ENCODE measurements around the gene CCHCR1.

Gene CCHCR1

DNA sequence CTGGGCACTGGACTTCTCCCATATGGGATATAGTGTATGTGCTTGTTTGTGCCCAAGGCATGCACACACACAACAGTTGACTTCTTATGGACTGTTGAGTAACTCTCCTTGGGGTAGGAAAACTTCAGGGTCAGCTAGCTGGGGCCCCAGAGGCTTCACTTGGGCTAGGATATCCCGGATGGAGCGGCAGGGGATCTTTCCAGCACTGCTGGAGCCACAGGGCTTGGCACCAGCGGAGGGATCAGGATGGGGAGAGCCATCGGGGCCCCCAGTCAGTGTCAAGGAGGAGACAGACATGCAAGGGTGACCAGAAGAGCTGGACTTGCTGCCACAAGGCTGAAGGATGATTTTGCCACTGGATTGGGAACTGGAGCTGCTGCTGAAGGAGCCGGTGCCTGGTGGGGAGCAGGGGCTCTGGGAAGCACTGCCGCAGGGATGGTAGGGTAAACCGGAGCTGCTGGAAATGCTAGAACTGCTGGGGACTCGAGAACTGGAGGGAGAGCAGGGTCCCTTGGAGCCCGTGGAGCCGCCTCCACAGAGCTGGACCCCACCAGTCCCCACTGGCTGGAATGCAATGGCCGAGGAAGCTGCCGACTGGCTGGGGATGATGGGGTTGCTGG lies 41.6 kb downstream of the CCHCR1 start:
- ChIA-PET CTCF (interaction anchor here (0.6 to 0.7 kb wide), 2 partner anchors 22 to 200 kb away, joined by 4 to 6 read pairs; no protein-coding TSS in a partner anchor), POLR2A (ENCODE audit: low non-redundant PET) (no interaction called here)
- no peak for TF ChIP-seq CTCF (conservative IDR thresholded peaks at IDR 0.05; ENCODE audit: low read depth)
- peak overlapping the region; percentile 46 for H3K27ac ChIP-seq
- no peak for DNase-seq (ENCODE audit: low spot score)

DNA sequence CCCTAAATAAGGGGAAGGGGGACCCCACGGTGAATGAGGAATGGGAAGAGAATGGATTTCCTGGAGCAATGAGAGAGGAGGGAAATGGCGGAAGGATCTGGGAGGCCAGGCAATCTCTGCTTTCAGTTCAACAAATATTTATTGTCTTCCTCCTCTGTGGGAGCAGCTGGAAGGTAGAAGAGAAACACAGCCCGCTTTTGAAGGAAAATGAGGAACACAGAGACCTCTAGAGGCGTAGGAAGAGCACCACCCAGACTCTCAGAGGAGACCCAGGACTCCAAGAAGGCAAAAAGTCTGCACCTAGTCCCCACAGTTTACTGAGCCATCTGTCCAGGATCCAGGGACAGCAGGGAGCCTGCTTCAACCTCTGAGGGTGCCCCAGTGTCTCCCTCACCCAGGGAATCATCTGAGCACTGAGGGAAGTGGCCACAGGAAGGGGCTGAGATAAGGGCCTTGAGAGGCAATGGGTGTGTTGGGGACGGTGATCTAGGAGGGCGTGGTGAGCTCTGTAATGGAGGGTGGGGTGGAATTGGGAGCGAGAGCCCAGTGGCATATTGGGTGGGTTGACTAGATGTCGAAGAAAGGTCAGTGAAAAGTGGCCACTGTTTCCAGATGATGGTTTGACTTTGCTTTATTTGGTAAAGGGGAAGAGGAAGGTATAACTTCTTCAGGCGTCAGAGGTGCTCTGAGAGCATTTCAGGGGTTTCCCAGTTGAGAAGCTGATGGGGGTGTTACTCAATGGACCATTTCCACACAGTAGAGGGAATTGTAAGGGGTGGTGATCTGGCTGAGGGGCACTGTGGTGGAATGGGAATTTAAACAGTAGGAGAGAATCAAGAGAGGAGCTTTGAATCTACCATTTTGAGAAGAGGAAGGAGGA lies 42.4 kb downstream of the CCHCR1 start:
- DNase-seq (ENCODE audit: low spot score) = peak; percentile 38
- peak overlapping the region; percentile 93 for H3K27ac ChIP-seq
- ChIA-PET POLR2A (ENCODE audit: low non-redundant PET) (interaction anchor here (0.6 kb wide), 1 partner anchor 28 kb away, joined by 3 read pairs; no protein-coding TSS in a partner anchor), CTCF (interaction anchor here (0.8 to 1.3 kb wide), 2 partner anchors 13 to 251 kb away, joined by 3 to 5 read pairs; no protein-coding TSS in a partner anchor)
- no peak; the same call in 1 of the 2 replicates for TF ChIP-seq CTCF (conservative IDR thresholded peaks at IDR 0.05; ENCODE audit: low read depth)

- peak; percentile 97 for DNase-seq (ENCODE audit: low spot score)
- no peak for TF ChIP-seq CTCF (conservative IDR thresholded peaks at IDR 0.05; ENCODE audit: low read depth)
- ChIA-PET CTCF (interaction anchor here (0.7 to 1.3 kb wide), 4 partner anchors 12 to 380 kb away, joined by 3 to 5 read pairs (median 3); no protein-coding TSS in a partner anchor), POLR2A (ENCODE audit: low non-redundant PET) (interaction anchor here (0.6 kb wide), 1 partner anchor 27 kb away, joined by 3 read pairs; no protein-coding TSS in a partner anchor)
- peak within 1 kb of the TSS; percentile 93 for H3K27ac ChIP-seq
Observed at GRCh38 chr6:31114541-31114878, 43.1 kb downstream of the CCHCR1 start, which contains the start of gene PSORS1C1. TSS of gene PSORS1C1 (plus strand) at chr6:31114800. CDS start at chr6:31129633, 14,833 bp downstream.

GRCh38 chr6:31113861-31114540 lies 43.6 kb downstream of the CCHCR1 start:
- DNase-seq (ENCODE audit: low spot score) = no peak
- POLR2A ChIA-PET (ENCODE audit: low non-redundant PET) = interaction anchor here (0.6 kb wide), 1 partner anchor 26 kb away, joined by 3 read pairs; no protein-coding TSS in a partner anchor
- CTCF ChIA-PET = interaction anchor here (0.7 to 1.3 kb wide), 5 partner anchors 12 to 380 kb away, joined by 3 to 5 read pairs (median 3); no protein-coding TSS in a partner anchor
- TF ChIP-seq CTCF (conservative IDR thresholded peaks at IDR 0.05; ENCODE audit: low read depth) = no peak
- peak overlapping the region; percentile 93 for H3K27ac ChIP-seq

DNA sequence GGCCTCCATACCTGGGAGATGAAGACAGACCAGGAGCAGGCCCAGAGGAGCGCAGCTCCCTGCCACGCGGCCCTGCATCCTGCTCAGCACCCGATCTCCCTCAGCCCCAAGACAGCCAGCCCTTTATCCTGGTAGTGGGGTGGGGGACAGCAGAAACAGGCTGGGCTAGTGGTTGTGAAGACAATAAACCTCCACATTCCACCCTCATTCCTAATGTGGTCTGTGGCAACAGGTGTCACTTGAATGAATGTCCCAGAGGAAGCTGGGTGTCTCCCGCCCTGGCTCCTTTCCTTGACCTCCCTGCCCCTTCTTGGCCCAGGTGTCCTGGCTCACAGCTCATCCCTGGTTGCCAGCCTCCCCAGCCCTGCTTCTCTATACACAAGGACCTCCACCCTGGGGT lies 45.1 kb downstream of the CCHCR1 start, which contains the start of gene C6orf15:
TSS of gene C6orf15 (minus strand) at position 98 of the 400 bp plus-strand sequence. CDS start at position 78, 20 bp downstream.
- CTCF ChIA-PET = no interaction called here
- no peak within 1 kb of the TSS for H3K27ac ChIP-seq
- no peak for DNase-seq (ENCODE audit: low spot score)
- POLR2A ChIA-PET (ENCODE audit: low non-redundant PET) = no interaction called here
- no peak for TF ChIP-seq CTCF (conservative IDR thresholded peaks at IDR 0.05; ENCODE audit: low read depth)

GRCh38 chr6:31111712-31112111 lies 45.9 kb downstream of the CCHCR1 start:
- POLR2A ChIA-PET (ENCODE audit: low non-redundant PET) = no interaction called here
- TF ChIP-seq CTCF (conservative IDR thresholded peaks at IDR 0.05; ENCODE audit: low read depth) = no peak
- CTCF ChIA-PET = no interaction called here
- H3K27ac ChIP-seq = no peak overlapping the region
- no peak for DNase-seq (ENCODE audit: low spot score)
